Astrocyte (in vitro differentiated cells and primary cell): ENCODE measurements around the gene STUM. TPM values are rescaled to one million over a fixed set of nuclear protein-coding genes. Genes with fewer than 3 reads are reported as not detected.

ENCODE experiments used
- DNase-seq: peaks from one replicate; pipeline ENCODE4 v3.0.0-alpha.2; 2010; ENCODE audit warnings: low read depth
- FAIRE-seq: peaks from 2 replicates; lab custom pipeline; 2011; peaks lifted over from hg19 to GRCh38; lab: Jason Lieb, UNC
- H2AFZ ChIP-seq: 2 replicates; pipeline ENCODE4 v1.6.0; 2012; ENCODE audit warnings: low read depth, low read length, inconsistent platforms
- H3K27ac ChIP-seq: 2 replicates; pipeline ENCODE4 v1.5.1; 2011; ENCODE audit warnings: low read depth, low read length, inconsistent platforms
- H3K27me3 ChIP-seq: 2 replicates; pipeline ENCODE4 v1.6.0; 2011; ENCODE audit warnings: low read length, inconsistent platforms; ENCODE audit not compliant: insufficient read depth
- H3K36me3 ChIP-seq: 2 replicates; pipeline ENCODE4 v1.5.1; 2011; ENCODE audit warnings: low read length, inconsistent platforms; ENCODE audit not compliant: insufficient read depth
- H3K4me1 ChIP-seq: 2 replicates; pipeline ENCODE4 v1.5.1; 2011; ENCODE audit warnings: low read length, inconsistent platforms; ENCODE audit not compliant: insufficient read depth
- H3K4me2 ChIP-seq: 2 replicates; pipeline ENCODE4 v1.6.0; 2012; ENCODE audit warnings: low read length, inconsistent platforms
- H3K4me3 ChIP-seq: 2 replicates; pipeline ENCODE4 v1.5.1; 2011; ENCODE audit warnings: low read depth, mild to moderate bottlenecking, low read length, inconsistent platforms; ENCODE audit not compliant: insufficient read depth
- H3K79me2 ChIP-seq: 2 replicates; pipeline ENCODE4 v1.6.0; 2012; ENCODE audit warnings: mild to moderate bottlenecking, low read length, inconsistent platforms; ENCODE audit not compliant: insufficient read depth
- H3K9ac ChIP-seq: 2 replicates; pipeline ENCODE4 v1.6.0; 2012; ENCODE audit warnings: mild to moderate bottlenecking, low read length, inconsistent platforms
- H3K9me3 ChIP-seq: 2 replicates; pipeline ENCODE4 v1.5.1; 2012; ENCODE audit warnings: low read depth, mild to moderate bottlenecking, low read length, inconsistent platforms; ENCODE audit not compliant: insufficient read depth
- H4K20me1 ChIP-seq: 2 replicates; pipeline ENCODE4 v1.6.0; 2012; ENCODE audit warnings: low read length, inconsistent platforms; ENCODE audit not compliant: insufficient read depth
- H3K27ac Mint-ChIP-seq: one replicate; pipeline ENCODE4 v1.8.0; 2021; ENCODE audit warnings: mild to moderate bottlenecking, mixed read lengths; ENCODE audit not compliant: unreplicated experiment
- H3K27me3 Mint-ChIP-seq: one replicate; pipeline ENCODE4 v1.8.0; 2021; ENCODE audit warnings: low read depth, mixed read lengths; ENCODE audit not compliant: unreplicated experiment
- H3K36me3 Mint-ChIP-seq: one replicate; pipeline ENCODE4 v1.8.0; 2021; ENCODE audit warnings: low read depth, mixed read lengths; ENCODE audit not compliant: unreplicated experiment
- H3K4me1 Mint-ChIP-seq: one replicate; pipeline ENCODE4 v1.8.0; 2021; ENCODE audit warnings: low read depth, mixed read lengths; ENCODE audit not compliant: unreplicated experiment
- H3K4me3 Mint-ChIP-seq: one replicate; pipeline ENCODE4 v1.8.0; 2021; ENCODE audit warnings: mild to moderate bottlenecking, moderate library complexity, mixed read lengths; ENCODE audit not compliant: unreplicated experiment
- H3K9me3 Mint-ChIP-seq: one replicate; pipeline ENCODE4 v1.8.0; 2021; ENCODE audit warnings: mild to moderate bottlenecking, mixed read lengths; ENCODE audit not compliant: unreplicated experiment
- CTCF ChIP-seq: IDR thresholded peaks from 2 replicates; pipeline ENCODE4 v1.5.1; 2011; ENCODE audit warnings: low read depth, mild to moderate bottlenecking, inconsistent platforms, low read length, moderate library complexity; ENCODE audit not compliant: insufficient read depth
- EZH2 ChIP-seq: IDR thresholded peaks from 2 replicates; pipeline ENCODE4 v1.6.1; 2012; ENCODE audit warnings: mild to moderate bottlenecking, low read length, inconsistent platforms; ENCODE audit not compliant: insufficient read depth
- total RNA-seq: library from RNA; stranded (reverse); gene quantifications from 2 replicates; pipeline ENCODE4 v1.2.1, GENCODE V29; 2021

STUM gene
- total RNA-seq, 1 donor from 2014 or later: not detected

GRCh38 chr1:226569879-226570547 is 21.4 kb downstream of the STUM start:
- no peak overlapping the region for H3K27ac ChIP-seq
- no peak for FAIRE-seq

GRCh38 chr1:226571893-226572292 is 23.3 kb downstream of the STUM start:
- no peaks in the 10 kb centered on the region for H3K36me3 ChIP-seq
- no peaks in the 10 kb centered on the region for H4K20me1 ChIP-seq
- no peaks in the 10 kb centered on the region for H3K9me3 ChIP-seq
- no peaks in the 10 kb centered on the region for H3K9me3 Mint-ChIP-seq
- H3K27ac ChIP-seq: no peak overlapping the region
- FAIRE-seq (no peak), DNase-seq (no peak)
- H3K4me3 Mint-ChIP-seq: no peak overlapping the region
- H2AFZ ChIP-seq: no peak overlapping the region
- no peak overlapping the region for H3K4me3 ChIP-seq
- peaks cover 5% of the 10 kb centered on the region for H3K27me3 ChIP-seq
- peaks cover 32% of the 10 kb centered on the region for H3K27me3 Mint-ChIP-seq
- H3K9ac ChIP-seq: no peak overlapping the region
- no peaks in the 10 kb centered on the region for H3K79me2 ChIP-seq
- TF ChIP-seq CTCF (no peak), EZH2 (no peak)
- peaks cover 3% of the 10 kb centered on the region for H3K36me3 Mint-ChIP-seq
- H3K4me2 ChIP-seq: no peak overlapping the region
- no peaks in the 10 kb centered on the region for H3K4me1 ChIP-seq
- H3K27ac Mint-ChIP-seq: no peak overlapping the region
- peaks cover 1% of the 10 kb centered on the region for H3K4me1 Mint-ChIP-seq

More at GRCh38 chr1:226569879-226570547, 21.4 kb downstream of the STUM start:
- no peak overlapping the region for H3K9ac ChIP-seq
- H4K20me1 ChIP-seq: no peaks in the 10 kb centered on the region
- H2AFZ ChIP-seq: no peak overlapping the region
- Mint-ChIP-seq H3K27ac (no peak overlapping the region), H3K9me3 (peaks cover 2% of the 10 kb centered on the region), H3K4me1 (no peaks in the 10 kb centered on the region), H3K27me3 (peaks cover 26% of the 10 kb centered on the region), H3K36me3 (peaks cover 3% of the 10 kb centered on the region), H3K4me3 (no peak overlapping the region)
- no peaks in the 10 kb centered on the region for H3K36me3 ChIP-seq
- no peak for DNase-seq
- TF ChIP-seq CTCF: no peak
- TF ChIP-seq EZH2: no peak
- no peaks in the 10 kb centered on the region for H3K79me2 ChIP-seq
- H3K4me3 ChIP-seq: no peak overlapping the region
- H3K4me2 ChIP-seq: no peak overlapping the region
- H3K9me3 ChIP-seq: no peaks in the 10 kb centered on the region
- H3K4me1 ChIP-seq: no peaks in the 10 kb centered on the region
- peaks cover 9% of the 10 kb centered on the region for H3K27me3 ChIP-seq

- Mint-ChIP-seq H3K4me1 (peaks cover 3% of the 10 kb centered on the region), H3K36me3 (peaks cover 3% of the 10 kb centered on the region), H3K9me3 (no peaks in the 10 kb centered on the region), H3K27ac (no peak overlapping the region), H3K4me3 (no peak overlapping the region), H3K27me3 (peaks cover 33% of the 10 kb centered on the region)
- Histone ChIP-seq H3K4me2 (no peak overlapping the region), H3K27ac (no peak overlapping the region), H3K9ac (no peak overlapping the region), H3K9me3 (no peaks in the 10 kb centered on the region), H2AFZ (no peak overlapping the region), H4K20me1 (no peaks in the 10 kb centered on the region), H3K4me3 (no peak overlapping the region), H3K79me2 (no peaks in the 10 kb centered on the region), H3K27me3 (peaks cover 5% of the 10 kb centered on the region), H3K4me1 (no peaks in the 10 kb centered on the region), H3K36me3 (no peaks in the 10 kb centered on the region)
- DNase-seq: no peak
- TF ChIP-seq EZH2 (no peak), CTCF (no peak)
- no peak for FAIRE-seq
These were observed 23.8 kb downstream of the STUM start for GRCh38 chr1:226572325-226572726.
